ENCODE results near the gene KCNMA1. TPM values are rescaled to one million over a fixed set of nuclear protein-coding genes. Genes with fewer than 3 reads are reported as not detected.

Gene KCNMA1
- total RNA-seq, 1 donor from 2014 or later: 6.7 TPM

DNA sequence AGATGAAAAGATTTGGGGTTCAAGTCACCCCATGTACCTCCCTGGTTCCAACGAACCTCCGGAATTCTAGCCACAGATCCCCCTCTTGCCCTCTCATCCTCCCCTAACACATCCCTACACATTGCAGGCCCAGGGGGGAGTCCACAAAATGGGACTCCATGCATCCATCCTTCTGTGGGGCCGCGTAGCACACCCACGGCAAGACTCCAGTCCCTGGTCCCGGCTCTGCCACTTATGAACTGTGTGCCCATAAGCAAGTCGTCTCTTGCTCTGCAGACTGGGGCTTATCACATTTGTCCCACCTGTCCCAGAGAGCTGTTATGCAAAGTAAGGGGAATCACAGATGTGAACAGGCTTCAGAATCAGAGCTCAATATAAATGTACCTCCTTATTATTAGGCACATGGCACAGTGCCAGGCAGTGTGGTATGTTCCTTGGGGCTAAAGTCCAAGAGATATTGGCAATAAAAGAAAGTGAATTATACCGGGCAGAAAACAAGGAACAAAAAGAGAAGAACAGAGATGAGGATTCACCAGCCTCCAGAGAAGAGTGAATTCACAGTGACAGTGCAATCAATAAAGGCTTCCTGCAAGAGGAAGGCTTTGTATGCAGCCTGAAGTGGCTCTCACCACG lies 73.9 kb downstream of the KCNMA1 start:
- no peak for DNase-seq (ENCODE audit: extremely low read depth, low read depth, low spot score)

DNA sequence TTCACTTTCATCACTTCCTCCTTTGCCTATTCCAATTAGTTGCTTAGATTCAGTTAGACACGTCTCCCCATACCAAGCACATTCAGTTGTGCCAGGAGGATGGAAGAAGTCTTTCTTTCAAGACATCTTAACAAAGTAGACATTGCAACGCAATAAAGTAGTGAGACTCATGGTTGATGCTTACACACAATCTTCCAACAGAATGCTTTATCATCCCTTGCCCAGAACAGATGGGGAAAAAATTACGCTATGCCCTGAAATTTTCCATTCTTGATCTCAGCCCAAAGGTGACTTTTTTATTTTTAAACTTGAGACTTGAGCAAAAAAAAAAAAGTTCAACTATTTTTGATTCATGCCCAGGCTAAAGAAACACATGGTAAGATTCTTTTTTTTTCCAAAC lies 74.9 kb downstream of the KCNMA1 start:
- DNase-seq (ENCODE audit: extremely low read depth, low read depth, low spot score): no peak

DNA sequence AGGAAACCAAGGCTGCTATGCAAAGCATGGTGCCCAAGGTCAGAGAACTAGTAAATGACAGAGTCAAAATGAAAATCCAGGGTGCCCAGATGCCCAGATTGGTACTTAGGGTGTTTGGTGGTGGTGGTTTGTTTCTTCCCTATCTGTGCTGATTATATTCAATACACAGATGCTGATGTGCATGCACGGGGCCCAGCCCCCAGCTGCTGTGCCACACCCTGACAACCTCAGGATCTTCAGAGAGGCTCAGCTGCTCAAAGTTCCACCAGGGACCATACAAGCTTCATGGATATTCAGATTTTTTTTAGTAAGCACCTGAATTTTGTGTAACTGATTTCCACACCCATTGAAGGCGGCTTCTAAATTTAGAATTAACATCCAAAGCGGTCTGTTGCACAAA lies 75.6 kb downstream of the KCNMA1 start:
- no peak for DNase-seq (ENCODE audit: extremely low read depth, low read depth, low spot score)

DNA sequence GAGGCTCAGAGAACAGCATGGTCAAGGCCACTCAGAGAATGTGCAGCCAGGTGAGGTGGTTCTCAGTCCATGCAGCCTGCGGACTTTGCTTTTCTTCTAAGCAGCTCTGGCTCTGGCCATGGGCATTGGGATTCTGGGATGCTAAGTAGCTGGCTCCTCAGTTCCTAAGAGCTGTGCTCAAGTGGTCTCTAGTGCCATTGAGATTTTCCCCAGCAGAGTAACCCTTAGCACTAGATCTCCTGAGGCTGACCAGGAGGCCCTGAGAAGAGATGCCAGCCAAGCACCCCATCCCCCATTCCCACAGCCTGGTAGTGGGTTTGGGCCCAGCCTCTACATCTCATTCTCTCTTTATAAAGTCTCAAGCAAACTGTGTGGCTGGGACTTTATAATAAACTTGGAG lies 77.1 kb downstream of the KCNMA1 start:
- DNase-seq (ENCODE audit: extremely low read depth, low read depth, low spot score): no peak

DNA sequence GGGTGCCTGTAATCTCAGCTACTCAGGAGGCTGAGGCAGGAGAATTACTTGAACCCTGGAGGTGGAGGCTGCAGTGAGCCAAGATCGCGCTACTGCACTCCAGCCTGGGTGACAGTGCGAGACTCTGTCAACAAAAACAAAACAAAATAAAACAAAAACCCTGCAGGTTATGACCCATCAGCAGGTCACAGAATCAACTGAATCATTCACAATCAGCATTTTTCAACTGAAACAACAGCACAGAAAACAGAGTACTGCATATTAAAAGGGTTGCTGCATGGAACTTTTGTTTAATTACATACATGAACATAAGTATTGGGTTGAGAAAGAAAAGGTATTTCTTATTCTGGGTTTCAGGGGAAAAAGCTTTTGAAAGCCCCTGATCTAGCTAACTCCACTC lies 77.6 kb downstream of the KCNMA1 start:
- DNase-seq (ENCODE audit: extremely low read depth, low read depth, low spot score): no peak

DNA sequence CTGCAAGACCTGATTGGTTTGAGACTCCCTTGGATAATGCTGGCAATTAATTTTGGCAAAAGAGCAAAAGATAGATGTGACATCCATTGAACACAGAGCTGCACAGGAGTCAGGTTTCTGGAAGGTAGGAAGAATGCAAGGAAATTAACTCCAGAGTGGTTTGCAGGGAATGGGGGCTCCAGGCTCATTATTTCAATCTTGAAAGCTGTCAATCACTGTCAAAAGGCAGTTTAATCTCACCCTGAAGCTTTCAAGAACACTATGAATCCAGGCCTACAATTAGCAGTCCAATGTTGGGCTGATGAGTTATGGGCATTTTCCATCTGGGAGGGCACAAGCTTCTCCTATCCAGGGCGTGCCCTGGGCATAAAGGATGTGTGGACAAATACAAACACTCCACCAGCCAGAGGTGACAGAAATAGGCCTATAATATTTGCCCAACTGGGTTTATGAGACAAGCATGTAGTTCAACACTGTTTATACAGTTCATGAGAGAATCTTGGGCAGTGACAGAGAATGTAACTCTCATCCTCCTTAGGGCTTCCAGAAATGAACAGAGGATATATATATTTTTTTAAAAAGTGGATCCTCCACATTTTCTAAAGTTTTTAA lies 80.5 kb downstream of the KCNMA1 start:
- DNase-seq (ENCODE audit: extremely low read depth, low read depth, low spot score): no peak

DNA sequence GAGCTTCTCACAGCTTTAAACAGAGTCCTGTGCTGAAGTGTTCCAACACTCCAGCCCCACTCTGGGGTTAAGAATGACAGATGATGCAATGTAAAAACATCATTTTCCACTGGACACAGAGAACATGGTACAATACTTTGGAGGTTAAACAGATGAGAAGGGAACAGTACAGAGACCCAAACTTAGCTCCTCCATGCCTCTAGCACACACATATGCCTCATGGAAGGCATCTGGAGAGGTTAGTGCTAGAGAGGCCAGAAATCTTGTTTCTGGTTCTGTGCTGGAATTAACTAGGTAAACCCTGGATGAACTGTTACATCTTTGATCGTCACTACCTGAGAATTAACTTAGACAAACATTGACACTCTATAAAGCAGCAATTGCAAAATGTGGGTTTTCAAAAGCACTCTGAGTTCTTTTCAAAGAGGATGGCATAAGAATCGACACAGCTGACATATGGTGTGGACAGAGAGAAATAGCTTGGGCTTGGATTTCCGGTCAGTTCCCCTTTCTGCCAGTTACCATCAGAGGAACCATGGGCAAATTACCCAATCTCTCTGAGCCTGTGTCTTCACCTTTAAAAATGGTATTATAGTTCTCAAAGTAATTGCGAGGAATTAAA lies 81.9 kb downstream of the KCNMA1 start:
- no peak for DNase-seq (ENCODE audit: extremely low read depth, low read depth, low spot score)

DNA sequence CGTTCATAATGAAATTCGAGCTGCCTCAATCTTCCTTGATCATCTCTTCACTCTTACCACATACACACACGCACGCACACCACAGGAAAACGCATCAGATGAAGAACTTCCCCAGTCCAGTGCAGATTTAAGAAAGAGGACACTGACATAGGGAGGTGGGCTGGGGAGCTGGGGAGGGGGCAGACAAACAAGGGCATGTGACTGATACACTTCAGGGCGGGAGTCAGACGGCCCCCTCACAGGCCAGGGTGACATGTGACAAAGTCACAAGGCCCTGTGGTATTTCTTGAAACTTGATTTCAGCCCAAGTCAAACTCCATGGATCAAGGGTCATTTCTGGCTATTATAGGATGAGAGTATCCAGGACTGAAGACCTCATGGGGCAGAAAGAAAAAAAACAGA lies 82.6 kb downstream of the KCNMA1 start:
- DNase-seq (ENCODE audit: extremely low read depth, low read depth, low spot score): no peak

DNA sequence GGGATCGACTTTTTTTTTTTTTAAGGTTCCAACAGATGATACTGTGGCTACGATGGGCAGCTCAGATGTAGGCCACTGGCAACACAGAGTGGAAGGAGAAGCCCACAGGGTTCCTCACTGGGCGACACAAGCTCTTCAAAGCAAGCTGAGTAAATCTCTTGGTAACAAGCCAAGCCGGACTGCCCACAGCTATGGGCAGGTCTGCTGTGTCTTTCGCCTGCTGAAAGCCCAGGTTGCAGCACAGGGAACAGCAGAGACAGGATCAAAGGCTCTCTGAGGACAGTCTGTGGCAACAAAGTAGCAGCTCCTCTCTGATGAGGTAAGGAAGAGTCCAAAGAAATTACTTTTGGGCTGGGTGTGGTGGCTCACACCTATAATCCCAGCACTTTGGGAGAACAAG lies 83.6 kb downstream of the KCNMA1 start:
- no peak for DNase-seq (ENCODE audit: extremely low read depth, low read depth, low spot score)

DNA sequence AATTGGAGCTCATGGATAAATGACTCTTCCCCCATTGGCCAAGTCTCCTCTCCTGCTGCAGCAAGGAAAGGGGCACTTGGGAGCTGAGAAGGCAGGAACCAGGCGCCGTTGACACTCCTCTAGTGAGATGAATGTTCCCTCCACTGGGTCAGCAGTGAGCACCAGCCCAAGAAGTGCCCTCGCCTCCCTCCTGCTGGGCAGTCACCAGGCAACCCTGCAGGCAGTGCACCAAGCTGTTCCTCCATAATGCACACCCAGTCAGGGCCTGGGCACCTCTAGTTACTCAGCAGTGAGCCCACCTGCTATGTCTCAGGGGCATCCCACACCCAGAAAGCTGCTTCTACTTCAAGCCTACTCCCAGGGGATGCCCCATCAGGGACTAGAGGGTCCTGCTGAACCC lies 84.3 kb downstream of the KCNMA1 start:
- no peak for DNase-seq (ENCODE audit: extremely low read depth, low read depth, low spot score)

DNA sequence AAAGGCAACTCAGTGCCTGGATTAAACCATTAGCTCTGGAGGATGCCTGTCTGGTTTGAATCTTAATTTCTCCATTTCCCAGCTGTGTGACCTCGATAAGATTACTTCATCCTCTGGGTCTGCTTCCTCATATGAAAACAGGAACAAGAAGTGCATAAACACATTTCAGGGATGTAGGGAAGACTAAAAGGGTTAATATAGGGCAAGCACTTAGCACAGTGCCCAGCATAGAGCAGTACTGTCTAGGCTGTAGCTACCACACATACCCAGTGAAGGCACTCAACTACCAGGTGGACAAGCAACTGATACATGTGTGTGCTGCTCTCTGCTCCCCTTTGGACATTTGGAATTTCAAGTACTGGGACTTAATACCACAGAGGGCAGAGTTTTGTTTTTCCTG lies 85.4 kb downstream of the KCNMA1 start:
- DNase-seq (ENCODE audit: extremely low read depth, low read depth, low spot score): no peak

DNA sequence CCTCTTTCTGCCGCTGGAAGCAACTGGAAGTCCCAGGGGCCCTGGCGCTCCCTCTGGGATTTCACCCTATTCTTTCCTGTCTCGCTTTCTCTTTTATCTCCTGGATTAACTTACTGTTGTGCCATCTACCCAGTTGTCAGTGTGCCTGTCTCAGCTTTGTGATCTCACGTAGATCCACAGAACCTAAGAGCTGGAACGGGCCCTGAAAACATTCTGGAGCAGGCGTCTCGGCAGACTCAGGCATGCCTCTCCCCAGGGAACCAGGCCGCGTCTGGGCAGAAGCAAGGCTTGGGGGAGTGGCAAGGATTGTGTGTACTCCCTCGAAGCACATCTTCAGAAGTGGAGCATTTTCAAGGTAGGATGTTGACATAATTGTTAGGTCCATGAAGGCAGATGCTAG lies 87.2 kb downstream of the KCNMA1 start:
- no peak for DNase-seq (ENCODE audit: extremely low read depth, low read depth, low spot score)

DNA sequence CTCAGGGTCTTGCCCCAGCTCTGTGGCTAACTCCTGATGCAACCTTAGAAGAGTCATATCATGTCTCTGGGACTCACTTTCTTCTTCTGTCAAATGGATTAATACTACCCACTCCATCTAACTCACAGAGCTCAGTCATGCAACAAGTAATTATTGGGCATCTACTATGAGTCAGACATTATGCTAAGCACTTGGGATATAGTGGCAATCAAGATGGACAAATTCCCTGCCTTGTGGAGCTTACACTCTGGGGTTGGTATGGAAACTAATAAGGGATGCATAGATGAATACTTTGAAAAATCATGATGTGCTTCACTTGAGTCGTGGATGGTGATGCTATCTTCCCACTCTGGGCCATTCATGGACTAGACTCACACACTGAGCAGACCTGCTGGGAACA lies 88.9 kb downstream of the KCNMA1 start:
- DNase-seq (ENCODE audit: extremely low read depth, low read depth, low spot score): no peak

DNA sequence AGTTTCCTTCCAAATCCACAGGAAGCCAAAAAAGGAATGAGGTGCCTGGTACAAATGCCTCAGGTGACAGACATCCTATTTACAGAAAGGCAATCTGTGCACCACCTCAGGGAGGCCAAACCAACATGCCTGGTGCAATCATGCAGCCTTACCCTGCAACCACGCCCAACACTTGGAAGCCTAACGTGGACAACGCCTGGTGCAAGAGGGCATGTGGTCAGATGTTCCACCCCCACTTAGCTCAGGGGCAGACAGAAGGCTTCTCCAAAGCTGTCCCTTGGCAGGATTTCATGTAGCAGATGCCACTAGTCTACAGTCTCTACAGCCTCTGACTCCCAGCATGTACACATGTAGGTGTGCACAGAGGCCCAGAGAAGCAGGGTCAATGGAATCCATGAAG lies 89.5 kb downstream of the KCNMA1 start:
- no peak for DNase-seq (ENCODE audit: extremely low read depth, low read depth, low spot score)

DNA sequence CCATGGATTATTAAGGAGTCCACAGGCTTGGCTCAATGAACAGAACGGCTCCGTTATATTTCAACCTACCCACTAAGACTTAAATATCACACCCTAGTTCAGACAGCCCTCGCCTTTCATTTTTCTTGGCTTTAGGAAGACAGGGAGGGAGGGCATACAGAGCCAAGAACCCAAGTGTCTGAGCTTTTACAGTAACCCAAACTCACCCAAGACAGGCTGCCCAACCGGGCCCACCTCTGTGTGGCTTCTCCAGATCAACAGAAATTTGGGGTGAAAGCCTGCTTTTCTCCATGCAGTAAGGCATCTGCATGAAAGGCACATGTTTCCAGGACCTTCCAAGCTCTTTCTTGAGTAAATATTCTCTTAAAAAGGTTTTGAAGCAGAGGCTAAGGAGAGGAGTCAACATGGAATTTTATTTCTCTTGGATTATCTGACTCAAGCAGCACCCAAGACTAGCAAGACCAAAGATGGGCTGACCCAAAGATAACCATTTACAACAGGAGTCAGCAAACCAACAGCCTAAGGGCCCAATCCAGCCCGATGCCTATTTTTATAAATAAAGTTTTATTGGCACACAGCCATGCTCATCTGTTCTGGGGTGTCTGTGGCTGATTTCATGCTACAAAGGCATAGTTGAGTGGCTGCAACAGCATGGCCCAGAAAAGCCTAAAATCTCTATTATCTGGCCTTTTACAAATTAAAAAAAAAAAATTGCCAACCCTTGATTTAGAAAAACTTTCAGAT lies 90.1 kb downstream of the KCNMA1 start:
- no peak for DNase-seq (ENCODE audit: extremely low read depth, low read depth, low spot score)

DNA sequence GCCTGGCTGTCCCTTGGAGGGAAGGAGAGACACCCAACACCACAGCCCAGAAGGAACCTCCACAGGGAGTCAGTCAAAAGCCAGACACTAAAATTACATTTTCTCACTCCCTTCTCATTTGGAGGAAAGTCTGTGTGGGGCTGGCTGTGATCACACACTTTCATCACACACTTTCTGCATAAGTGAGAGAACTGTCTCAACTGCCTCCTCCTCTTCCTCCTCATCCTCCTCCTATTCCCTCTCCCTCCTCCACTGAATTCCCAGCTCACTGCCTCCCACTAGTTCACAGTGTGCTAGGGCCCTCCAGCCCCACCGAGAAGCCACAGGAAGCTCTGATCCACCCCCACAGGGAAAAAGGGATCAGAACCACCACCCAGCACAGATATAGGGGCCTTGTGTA lies 91.6 kb downstream of the KCNMA1 start:
- DNase-seq (ENCODE audit: extremely low read depth, low read depth, low spot score): no peak

DNA sequence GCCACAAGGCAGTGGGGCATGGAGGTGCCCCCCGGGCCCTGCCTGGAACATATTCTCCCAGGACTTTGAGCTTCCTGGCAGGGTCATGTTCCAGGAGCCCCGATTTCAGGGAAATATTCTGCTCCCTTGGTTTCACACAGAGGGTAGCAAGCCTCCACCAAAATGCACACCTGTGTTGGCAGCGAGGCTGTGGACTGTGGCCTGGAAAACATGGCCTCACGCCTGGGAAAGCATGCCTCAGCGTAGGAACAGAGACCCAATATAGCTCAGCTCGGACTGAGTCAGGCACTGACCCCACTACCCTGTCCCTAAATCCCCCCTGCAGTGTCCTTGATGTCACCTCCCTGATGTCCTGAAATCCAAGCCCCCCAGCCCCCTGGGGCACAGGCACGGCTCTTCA lies 92.0 kb downstream of the KCNMA1 start:
- no peak for DNase-seq (ENCODE audit: extremely low read depth, low read depth, low spot score)

DNA sequence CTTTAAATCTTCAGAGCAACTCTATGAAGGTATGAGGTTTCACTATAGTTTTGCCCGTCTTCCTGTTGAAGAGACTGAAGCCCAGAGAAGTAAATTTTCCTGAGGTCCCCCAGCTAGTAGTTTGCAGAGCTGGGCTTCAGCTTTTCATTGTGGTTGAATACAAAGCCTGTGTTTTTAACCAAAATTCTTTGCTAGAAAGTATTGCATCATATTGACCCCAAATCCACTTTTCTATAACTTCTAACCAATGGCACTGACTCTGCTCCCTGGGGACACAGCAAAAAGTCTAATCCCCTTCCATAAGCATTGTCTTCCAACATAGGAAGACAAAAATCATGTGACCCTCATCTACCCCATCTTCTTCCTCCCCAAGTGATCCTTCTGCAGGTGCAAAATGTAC lies 93.0 kb downstream of the KCNMA1 start:
- no peak for DNase-seq (ENCODE audit: extremely low read depth, low read depth, low spot score)

DNA sequence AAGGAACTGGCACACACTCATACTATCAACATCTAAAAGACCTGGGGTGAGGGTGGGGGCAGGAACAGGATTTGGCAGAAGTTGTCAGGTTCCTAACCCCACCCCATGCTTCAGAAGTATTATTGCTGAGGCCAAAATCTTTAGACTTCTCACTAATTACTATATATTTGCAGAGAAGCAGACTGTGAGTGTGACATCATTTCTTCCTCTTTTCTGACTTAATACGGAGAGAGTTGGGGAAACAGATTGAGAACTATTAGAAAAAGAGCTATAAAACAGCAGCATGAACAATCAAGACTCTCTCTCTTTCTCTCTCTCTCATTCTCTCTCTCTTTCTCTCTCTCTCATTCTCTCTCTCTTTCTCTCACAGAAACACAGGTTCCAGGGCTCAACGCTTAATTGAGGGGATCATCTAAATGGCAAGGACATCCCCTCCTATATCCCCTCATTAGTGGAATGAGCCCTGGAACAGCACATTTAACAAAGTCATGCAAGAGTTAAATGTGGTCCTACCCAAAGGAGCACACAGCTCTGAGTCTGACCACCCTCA lies 94.8 kb downstream of the KCNMA1 start:
- no peak for DNase-seq (ENCODE audit: extremely low read depth, low read depth, low spot score)

DNA sequence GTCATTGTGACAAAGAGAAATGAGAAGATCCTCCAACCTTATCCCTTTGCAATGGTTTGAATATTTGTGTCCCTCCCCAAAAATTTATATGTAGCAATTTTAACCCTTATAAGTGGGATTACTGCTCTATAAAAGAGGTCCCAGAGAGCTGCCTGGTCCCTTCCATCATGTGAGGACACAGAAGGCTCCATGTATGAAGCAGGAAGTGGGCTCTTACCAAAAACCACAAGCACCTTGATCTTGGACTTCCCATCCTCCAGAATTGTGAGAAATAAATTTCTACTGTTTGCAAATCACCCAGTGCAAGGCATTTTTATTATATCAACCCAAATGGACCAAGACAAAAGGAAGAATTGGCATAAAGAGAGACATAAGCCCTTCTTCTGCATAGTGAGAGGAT lies 95.7 kb downstream of the KCNMA1 start:
- no peak for DNase-seq (ENCODE audit: extremely low read depth, low read depth, low spot score)

DNA sequence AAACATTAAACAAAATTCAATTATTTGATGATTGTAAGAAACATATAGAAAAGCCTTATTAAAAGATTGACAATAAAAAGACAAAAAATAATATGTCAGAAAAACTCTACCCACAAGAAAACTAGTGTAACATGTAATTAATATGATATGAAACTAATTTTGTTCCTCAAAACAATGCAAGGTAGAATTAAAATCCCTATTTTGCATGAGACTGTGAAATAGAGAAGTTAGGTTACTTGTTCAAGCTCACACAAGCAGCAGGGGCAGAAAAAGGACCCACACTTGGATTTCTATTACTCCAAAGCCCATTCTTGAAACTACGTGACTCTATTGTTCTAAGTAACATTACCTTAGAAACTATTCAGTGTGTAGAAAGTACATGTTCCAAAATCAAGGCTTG lies 96.4 kb downstream of the KCNMA1 start:
- DNase-seq (ENCODE audit: extremely low read depth, low read depth, low spot score): no peak

Measured in glomerular endothelial cell (primary cell).